GM12878 (cell line): ENCODE measurements around the gene SNPH.

ENCODE experiments used
- CTCF ChIP-seq, 3 experiments: IDR thresholded peaks in 2 of 3; conservative IDR thresholded peaks in 1 of 3; 2 replicates each; pipeline ENCODE4 v1.5.1; 2011; ENCODE audit warnings: low read depth in 3 of 3, low read length in 3 of 3, mild to moderate bottlenecking in 3 of 3, control low read depth in 2 of 3, moderate library complexity in 2 of 3, inconsistent platforms in 1 of 3, mixed read lengths in 1 of 3; ENCODE audit not compliant: control insufficient read depth in 2 of 3, insufficient read depth in 1 of 3; ENCODE audit errors: extremely low read depth in 1 of 3
- EP300 ChIP-seq, 2 experiments: fragments of 150-350 bp in 1 of 2; IDR thresholded peaks; 2 replicates each; pipeline ENCODE4 v1.6.1; 2011 to 2012; ENCODE audit warnings: low read depth in 2 of 2, low read length in 2 of 2, borderline replicate concordance in 1 of 2, improper control_type of control experiment in 1 of 2, inconsistent platforms in 1 of 2; ENCODE audit not compliant: control insufficient read depth in 1 of 2
- MTA3 ChIP-seq: IDR thresholded peaks from 2 replicates; pipeline ENCODE4 v1.6.1; 2012; ENCODE audit warnings: low read length, inconsistent platforms, borderline replicate concordance
- POLR2A ChIP-seq: IDR thresholded peaks from 2 replicates; pipeline ENCODE4 v1.6.1; 2011; ENCODE audit warnings: low read depth, mild to moderate bottlenecking, low read length
- POLR2AphosphoS2 ChIP-seq: IDR thresholded peaks from 2 replicates; pipeline ENCODE4 v1.6.1; 2011; ENCODE audit warnings: low read depth, mild to moderate bottlenecking, low read length, improper control_type of control experiment, moderate library complexity
- REST ChIP-seq: IDR thresholded peaks from 2 replicates; pipeline ENCODE4 v1.6.1; 2012; ENCODE audit warnings: mild to moderate bottlenecking, low read depth, low read length
- TF ChIP-seq, protein P1 (sequence below): fragments of 450-650 bp; IDR thresholded peaks from 2 replicates; pipeline ENCODE4 v1.6.1; 2016; ENCODE audit warnings: mild to moderate bottlenecking

DNA sequence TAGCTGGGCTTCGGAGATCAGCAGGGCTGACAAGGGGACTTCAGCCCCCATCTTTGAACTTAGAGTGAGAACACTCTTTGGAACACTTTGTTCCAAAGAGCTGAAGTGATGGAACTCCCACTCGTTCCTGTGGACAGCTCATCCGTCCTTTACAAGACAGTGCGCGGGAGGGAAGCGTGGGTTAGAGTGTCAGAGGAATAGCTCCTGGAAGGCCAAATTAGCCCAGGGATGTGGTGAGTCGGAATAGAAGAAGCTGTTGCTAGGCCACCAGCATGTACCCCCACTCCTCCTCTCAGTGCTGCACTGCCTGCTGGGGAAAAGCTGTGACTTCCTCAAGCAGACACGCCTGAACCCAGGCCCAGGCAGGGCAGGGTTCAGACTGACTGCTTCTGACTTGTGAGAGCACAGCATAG lies 61.2 kb downstream of the SNPH start:
- TF ChIP-seq, protein P1, sequence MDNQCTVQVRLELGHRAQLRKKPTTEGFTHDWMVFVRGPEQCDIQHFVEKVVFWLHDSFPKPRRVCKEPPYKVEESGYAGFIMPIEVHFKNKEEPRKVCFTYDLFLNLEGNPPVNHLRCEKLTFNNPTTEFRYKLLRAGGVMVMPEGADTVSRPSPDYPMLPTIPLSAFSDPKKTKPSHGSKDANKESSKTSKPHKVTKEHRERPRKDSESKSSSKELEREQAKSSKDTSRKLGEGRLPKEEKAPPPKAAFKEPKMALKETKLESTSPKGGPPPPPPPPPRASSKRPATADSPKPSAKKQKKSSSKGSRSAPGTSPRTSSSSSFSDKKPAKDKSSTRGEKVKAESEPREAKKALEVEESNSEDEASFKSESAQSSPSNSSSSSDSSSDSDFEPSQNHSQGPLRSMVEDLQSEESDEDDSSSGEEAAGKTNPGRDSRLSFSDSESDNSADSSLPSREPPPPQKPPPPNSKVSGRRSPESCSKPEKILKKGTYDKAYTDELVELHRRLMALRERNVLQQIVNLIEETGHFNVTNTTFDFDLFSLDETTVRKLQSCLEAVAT = no peak
- TF ChIP-seq CTCF (IDR thresholded peaks at IDR 0.05 in 2 of 3, conservative IDR thresholded peaks at IDR 0.05 in 1 of 3; ENCODE audit: control insufficient read depth in 2 of 3, extremely low read depth in 1 of 3, insufficient read depth in 1 of 3, low read depth in 3 of 3, low read length in 3 of 3) (no peak), POLR2AphosphoS2 (no peak), MTA3 (no peak), EP300 (IDR thresholded peaks at IDR 0.05; ENCODE audit: borderline replicate concordance in 1 of 2, control insufficient read depth in 1 of 2, low read depth in 2 of 2, low read length in 2 of 2) (no peak), REST (no peak), POLR2A (no peak)
